Measurements from ENCODE around the gene CTDSPL2. TPM values are rescaled to one million over a fixed set of nuclear protein-coding genes. Genes with fewer than 3 reads are reported as not detected.
"Not testable (repeated sequence)": the region's sequence is repeated elsewhere in the genome, so short reads cannot be mapped to it uniquely, and the experiment has no call there.

CTDSPL2 gene
- polyA plus RNA-seq, 3 donors from 2014 or later, result 32.4 to 56.1 (median 49.0) TPM

- peaks cover 0 to 1% (median 0%) of the 10 kb centered on the region in 3 donors for H3K27me3 Mint-ChIP-seq (ENCODE audit: low read depth in 3 of 3)
- H3K27ac Mint-ChIP-seq, result peak overlapping the region in 2 of 6 donors; percentile 12 to 37
- H3K36me3 Mint-ChIP-seq, result peaks cover 0 to 5% (median 4%) of the 10 kb centered on the region in 3 donors
- H3K4me1 Mint-ChIP-seq, result peaks cover 35 to 68% of the 10 kb centered on the region in 2 donors
- no peak for DNase-seq
- no peaks in the 10 kb centered on the region for H3K9me3 Mint-ChIP-seq
- no peak overlapping the region for H3K4me3 Mint-ChIP-seq
These were observed 20.4 kb downstream of the CTDSPL2 start for GRCh38 chr15:44447772-44448376.

- H3K27me3 Mint-ChIP-seq (ENCODE audit: low read depth in 3 of 3), result peaks cover 0 to 1% (median 0%) of the 10 kb centered on the region in 3 donors
- H3K9me3 Mint-ChIP-seq, result no peaks in the 10 kb centered on the region
- H3K36me3 Mint-ChIP-seq, result peaks cover 0 to 5% (median 4%) of the 10 kb centered on the region in 3 donors
- H3K4me1 Mint-ChIP-seq, result peaks cover 43 to 69% of the 10 kb centered on the region in 2 donors
- H3K4me3 Mint-ChIP-seq, result no peak overlapping the region
- H3K27ac Mint-ChIP-seq, result no peak overlapping the region
- no peak for DNase-seq
These were observed 22.7 kb downstream of the CTDSPL2 start for GRCh38 chr15:44450172-44450571.

GRCh38 chr15:44453578-44454283 lies 26.3 kb downstream of the CTDSPL2 start:
- DNase-seq; H3K4me3 Mint-ChIP-seq; H3K9me3 Mint-ChIP-seq; H3K27me3 Mint-ChIP-seq (ENCODE audit: low read depth in 3 of 3); H3K36me3 Mint-ChIP-seq: not testable (repeated sequence)
- H3K27ac Mint-ChIP-seq, result peak overlapping the region in 1 of 6 donors; percentile 4
- H3K4me1 Mint-ChIP-seq, result peaks cover 52 to 76% of the 10 kb centered on the region in 2 donors

GRCh38 chr15:44458429-44458828 lies 31.0 kb downstream of the CTDSPL2 start:
- no peak for DNase-seq
- Mint-ChIP-seq H3K4me3 (no peak overlapping the region), H3K9me3 (peaks cover 0 to 1% (median 0%) of the 10 kb centered on the region in 6 donors), H3K27ac (no peak overlapping the region), H3K4me1 (peaks cover 40 to 56% of the 10 kb centered on the region in 2 donors), H3K36me3 (peaks cover 3 to 6% (median 6%) of the 10 kb centered on the region in 3 donors), H3K27me3 (ENCODE audit: low read depth in 3 of 3) (no peaks in the 10 kb centered on the region)

- H3K36me3 Mint-ChIP-seq, result peaks cover 3 to 12% (median 6%) of the 10 kb centered on the region in 3 donors
- H3K27me3 Mint-ChIP-seq (ENCODE audit: low read depth in 3 of 3), result peaks cover 0 to 2% (median 0%) of the 10 kb centered on the region in 3 donors
- no peaks in the 10 kb centered on the region for H3K9me3 Mint-ChIP-seq
- peaks cover 19 to 45% of the 10 kb centered on the region in 2 donors for H3K4me1 Mint-ChIP-seq
- H3K4me3 Mint-ChIP-seq, result no peak overlapping the region
- no peak for DNase-seq
- peak overlapping the region in 4 of 6 donors; percentile 2 to 9 (median 6) for H3K27ac Mint-ChIP-seq
These were observed 41.4 kb downstream of the CTDSPL2 start for GRCh38 chr15:44468709-44469385.

- Mint-ChIP-seq H3K4me3 (no peak overlapping the region), H3K4me1 (peaks cover 18 to 49% of the 10 kb centered on the region in 2 donors), H3K27me3 (ENCODE audit: low read depth in 3 of 3) (no peaks in the 10 kb centered on the region), H3K9me3 (no peaks in the 10 kb centered on the region), H3K27ac (no peak overlapping the region), H3K36me3 (peaks cover 3 to 12% (median 6%) of the 10 kb centered on the region in 3 donors)
- no peak for DNase-seq
These were observed 44.5 kb downstream of the CTDSPL2 start for GRCh38 chr15:44471885-44472455.

- no peak for DNase-seq
- Mint-ChIP-seq H3K27me3 (ENCODE audit: low read depth in 3 of 3) (no peaks in the 10 kb centered on the region), H3K9me3 (no peaks in the 10 kb centered on the region), H3K4me3 (no peak overlapping the region), H3K27ac (no peak overlapping the region), H3K4me1 (peaks cover 13 to 48% of the 10 kb centered on the region in 2 donors), H3K36me3 (peaks cover 0 to 5% (median 0%) of the 10 kb centered on the region in 3 donors)
These were observed 51.9 kb downstream of the CTDSPL2 start for GRCh38 chr15:44479343-44479742.

- no peaks in the 10 kb centered on the region for H3K9me3 Mint-ChIP-seq
- H3K4me3 Mint-ChIP-seq, result no peak overlapping the region
- no peak for DNase-seq
- H3K4me1 Mint-ChIP-seq, result peaks cover 13 to 42% of the 10 kb centered on the region in 2 donors
- H3K27ac Mint-ChIP-seq, result peak overlapping the region in 1 of 6 donors; percentile 58
- no peaks in the 10 kb centered on the region for H3K27me3 Mint-ChIP-seq (ENCODE audit: low read depth in 3 of 3)
- H3K36me3 Mint-ChIP-seq, result peaks cover under 1 to 5% (median 1%) of the 10 kb centered on the region in 3 donors
These were observed 54.7 kb downstream of the CTDSPL2 start for GRCh38 chr15:44482090-44482489.

- peak overlapping the region in 1 of 6 donors; percentile 7 for H3K27ac Mint-ChIP-seq
- peaks cover 11 to 30% of the 10 kb centered on the region in 2 donors for H3K4me1 Mint-ChIP-seq
- H3K27me3 Mint-ChIP-seq (ENCODE audit: low read depth in 3 of 3), result peaks cover 0 to 2% (median 0%) of the 10 kb centered on the region in 3 donors
- no peaks in the 10 kb centered on the region for H3K9me3 Mint-ChIP-seq
- no peak for DNase-seq
- peaks cover 13 to 20% (median 13%) of the 10 kb centered on the region in 3 donors for H3K36me3 Mint-ChIP-seq
- no peak overlapping the region for H3K4me3 Mint-ChIP-seq
These were observed 58.5 kb downstream of the CTDSPL2 start for GRCh38 chr15:44485880-44486279.

- peaks cover 5 to 21% of the 10 kb centered on the region in 2 donors for H3K4me1 Mint-ChIP-seq
- peaks cover 0 to 2% (median 0%) of the 10 kb centered on the region in 3 donors for H3K27me3 Mint-ChIP-seq (ENCODE audit: low read depth in 3 of 3)
- H3K4me3 Mint-ChIP-seq, result no peak overlapping the region
- DNase-seq, result no peak
- H3K27ac Mint-ChIP-seq, result peak overlapping the region in 3 of 6 donors; percentile 12 to 63 (median 46)
- H3K9me3 Mint-ChIP-seq, result no peaks in the 10 kb centered on the region
- H3K36me3 Mint-ChIP-seq, result peaks cover 12 to 33% (median 19%) of the 10 kb centered on the region in 3 donors
These were observed 62.0 kb downstream of the CTDSPL2 start for GRCh38 chr15:44489464-44489863.

- Mint-ChIP-seq H3K27ac (peak overlapping the region in 1 of 6 donors; percentile 67), H3K4me3 (no peak overlapping the region), H3K27me3 (ENCODE audit: low read depth in 3 of 3) (peaks cover 0 to 2% (median 0%) of the 10 kb centered on the region in 3 donors), H3K36me3 (peaks cover 12 to 33% (median 19%) of the 10 kb centered on the region in 3 donors), H3K9me3 (no peaks in the 10 kb centered on the region), H3K4me1 (peaks cover 5 to 21% of the 10 kb centered on the region in 2 donors)
- no peak for DNase-seq
These were observed 63.2 kb downstream of the CTDSPL2 start for GRCh38 chr15:44490622-44491021.

- no peak for DNase-seq
- no peak overlapping the region for H3K27ac Mint-ChIP-seq
- H3K4me3 Mint-ChIP-seq, result no peak overlapping the region
- no peaks in the 10 kb centered on the region for H3K9me3 Mint-ChIP-seq
- H3K27me3 Mint-ChIP-seq (ENCODE audit: low read depth in 3 of 3), result peaks cover 0 to 3% (median 0%) of the 10 kb centered on the region in 3 donors
- peaks cover 5 to 21% of the 10 kb centered on the region in 2 donors for H3K4me1 Mint-ChIP-seq
- peaks cover 12 to 35% (median 19%) of the 10 kb centered on the region in 3 donors for H3K36me3 Mint-ChIP-seq
These were observed 64.6 kb downstream of the CTDSPL2 start for GRCh38 chr15:44492040-44492439.

GRCh38 chr15:44492672-44493071 lies 65.2 kb downstream of the CTDSPL2 start:
- H3K9me3 Mint-ChIP-seq, result no peaks in the 10 kb centered on the region
- no peak overlapping the region for H3K4me3 Mint-ChIP-seq
- no peak for DNase-seq
- peak overlapping the region in 2 of 6 donors; percentile 8 to 24 for H3K27ac Mint-ChIP-seq
- H3K4me1 Mint-ChIP-seq, result peaks cover 5 to 21% of the 10 kb centered on the region in 2 donors
- H3K27me3 Mint-ChIP-seq (ENCODE audit: low read depth in 3 of 3), result peaks cover 0 to 3% (median 0%) of the 10 kb centered on the region in 3 donors
- H3K36me3 Mint-ChIP-seq, result peaks cover 8 to 30% (median 13%) of the 10 kb centered on the region in 3 donors

All from immature natural killer cell (primary cell).